H1 (cell line): ENCODE results near the gene ERAS. TPM values are rescaled to one million over a fixed set of nuclear protein-coding genes. Genes with fewer than 3 reads are reported as not detected.
"Not testable (repeated sequence)": the region's sequence is repeated elsewhere in the genome, so short reads cannot be mapped to it uniquely, and the experiment has no call there.

Experiments
- CTCF ChIA-PET: fragments of 300-600 bp; sonication (Branson Sonifier 250); formaldehyde crosslinking; loops from one replicate; lab custom pipeline; 2021; ENCODE audit not compliant: partially characterized antibody; lab: Charles Lee
- POLR2A ChIA-PET: fragments of 300-600 bp; sonication (Branson Sonifier 250); formaldehyde crosslinking; loops from one replicate; lab custom pipeline; 2021; ENCODE audit warnings: inconsistent platforms; ENCODE audit not compliant: partially characterized antibody; lab: Charles Lee
- DNase-seq, 2 experiments: peaks; one replicate each; pipeline versions ENCODE4 v3.0.0 to v3.0.0-alpha.2; 2010 to 2022; ENCODE audit warnings: low spot score in 2 of 2, low read depth in 1 of 2, mixed read lengths in 1 of 2
- FAIRE-seq: peaks from 2 replicates; lab custom pipeline; 2011; peaks lifted over from hg19 to GRCh38; lab: Jason Lieb, UNC
- H2AFZ ChIP-seq: 2 replicates; pipeline ENCODE4 v1.8.1; 2012; ENCODE audit warnings: low read length, inconsistent platforms
- H2AK5ac ChIP-seq: 2 replicates; pipeline ENCODE4 v1.6.1; 2013; ENCODE audit warnings: low read depth, low read length
- H2BK120ac ChIP-seq: replicated peaks from 2 replicates; pipeline ENCODE3; 2013; ENCODE audit warnings: low read depth, low read length, inconsistent platforms
- H2BK12ac ChIP-seq: 2 replicates; pipeline ENCODE4 v1.6.1; 2013; ENCODE audit warnings: low read depth, low read length
- H2BK15ac ChIP-seq: 2 replicates; pipeline ENCODE4 v1.6.1; 2013; ENCODE audit warnings: low read length
- H2BK20ac ChIP-seq: 2 replicates; pipeline ENCODE4 v1.6.1; 2013; ENCODE audit warnings: low read length
- H2BK5ac ChIP-seq: 2 replicates; pipeline ENCODE4 v1.6.1; 2013; ENCODE audit warnings: low read depth, low read length
- H3K14ac ChIP-seq: 2 replicates; pipeline ENCODE4 v1.6.1; 2013; ENCODE audit warnings: inconsistent platforms; ENCODE audit not compliant: insufficient read length
- H3K18ac ChIP-seq: 2 replicates; pipeline ENCODE4 v1.6.1; 2013; ENCODE audit warnings: low read length; ENCODE audit errors: extremely low read depth
- H3K23ac ChIP-seq: 2 replicates; pipeline ENCODE4 v1.6.1; 2013; ENCODE audit warnings: inconsistent platforms; ENCODE audit not compliant: insufficient read length
- H3K23me2 ChIP-seq: 2 replicates; pipeline ENCODE4 v1.6.1; 2013; ENCODE audit warnings: low read depth, low read length
- H3K27ac ChIP-seq: 2 replicates; pipeline ENCODE4 v1.6.1; 2011; ENCODE audit warnings: low read depth, low read length, inconsistent platforms
- H3K27me3 ChIP-seq, 4 experiments: replicated peaks in 1 of 4; 1 replicate in 1 of 4; 2 replicates in 3 of 4; pipeline versions ENCODE4 v1.6.1 to v1.8.1; 2011 to 2013; ENCODE audit warnings: low read length in 3 of 4, mild to moderate bottlenecking in 3 of 4, inconsistent platforms in 2 of 4, mixed read lengths in 2 of 4, moderate library complexity in 1 of 4; ENCODE audit not compliant: control insufficient read depth in 3 of 4, insufficient read depth in 3 of 4; ENCODE audit errors: extremely low read depth in 1 of 4
- H3K36me3 ChIP-seq, 4 experiments: 2 replicates each; pipeline versions ENCODE4 v1.6.1 to v1.8.1; 2011 to 2013; ENCODE audit warnings: mild to moderate bottlenecking in 4 of 4, low read length in 3 of 4, moderate library complexity in 2 of 4, control low read depth in 1 of 4, inconsistent platforms in 1 of 4; ENCODE audit not compliant: insufficient read depth in 4 of 4, control insufficient read depth in 2 of 4
- H3K4ac ChIP-seq: replicated peaks from 2 replicates; pipeline ENCODE3; 2013; ENCODE audit warnings: low read length, low read depth, mixed read lengths, inconsistent platforms; ENCODE audit not compliant: insufficient read length
- H3K4me1 ChIP-seq, 4 experiments: replicated peaks in 1 of 4; 1 replicate in 1 of 4; 2 replicates in 3 of 4; pipeline versions ENCODE4 v1.6.1 to v1.8.1; 2011 to 2013; ENCODE audit warnings: low read length in 3 of 4, inconsistent platforms in 2 of 4, mixed read lengths in 1 of 4; ENCODE audit not compliant: insufficient read depth in 4 of 4, control insufficient read depth in 3 of 4
- H3K4me2 ChIP-seq, 2 experiments: 2 replicates each; pipeline versions ENCODE4 v1.6.1 to v1.8.1; 2011 to 2013; ENCODE audit warnings: low read depth in 2 of 2, low read length in 2 of 2, control low read depth in 1 of 2, inconsistent platforms in 1 of 2, mild to moderate bottlenecking in 1 of 2; ENCODE audit not compliant: insufficient read depth in 1 of 2
- H3K4me3 ChIP-seq, 4 experiments: fragments of 200-600, 300-600 bp in 1 of 4; sonication (generic), shearing (Covaris generic), sonication (Bioruptor Twin) in 1 of 4; 2 replicates each; pipeline versions ENCODE4 v1.5.1 to v1.8.1; 2011 to 2016; ENCODE audit warnings: low read length in 4 of 4, low read depth in 3 of 4, control low read depth in 2 of 4, inconsistent platforms in 2 of 4, mild to moderate bottlenecking in 2 of 4, mixed read lengths in 1 of 4, moderate library complexity in 1 of 4; ENCODE audit not compliant: insufficient read depth in 2 of 4; ENCODE audit errors: extremely low read depth in 1 of 4
- H3K56ac ChIP-seq: replicated peaks from 2 replicates; pipeline ENCODE3; 2013; ENCODE audit warnings: low read depth, mild to moderate bottlenecking, mixed read lengths, low read length, inconsistent platforms; ENCODE audit not compliant: insufficient read length
- H3K79me1 ChIP-seq: 2 replicates; pipeline ENCODE4 v1.6.1; 2013; ENCODE audit warnings: low read depth, low read length, control low read depth
- H3K79me2 ChIP-seq, 2 experiments: 2 replicates each; pipeline versions ENCODE4 v1.6.1 to v1.8.1; 2012 to 2013; ENCODE audit warnings: low read length in 2 of 2, mild to moderate bottlenecking in 2 of 2, inconsistent platforms in 1 of 2; ENCODE audit not compliant: insufficient read depth in 2 of 2, control insufficient read depth in 1 of 2
- H3K9ac ChIP-seq, 4 experiments: replicated peaks in 1 of 4; 1 replicate in 1 of 4; 2 replicates in 3 of 4; pipeline versions ENCODE4 v1.6.1 to v1.8.1; 2011 to 2013; ENCODE audit warnings: low read depth in 3 of 4, low read length in 3 of 4, control low read depth in 2 of 4, mild to moderate bottlenecking in 2 of 4, moderate library complexity in 2 of 4, inconsistent platforms in 1 of 4; ENCODE audit errors: extremely low read depth in 1 of 4
- H3K9me3 ChIP-seq, 2 experiments: 2 replicates each; pipeline versions ENCODE4 v1.6.1 to v1.8.1; 2012 to 2013; ENCODE audit warnings: mild to moderate bottlenecking in 2 of 2, moderate library complexity in 2 of 2, control low read depth in 1 of 2, inconsistent platforms in 1 of 2, low read depth in 1 of 2, low read length in 1 of 2, mixed read lengths in 1 of 2; ENCODE audit not compliant: insufficient read depth in 2 of 2
- H4K20me1 ChIP-seq, 2 experiments: replicated peaks in 1 of 2; 2 replicates each; pipeline versions ENCODE3 to v1.8.1; 2011 to 2013; ENCODE audit warnings: inconsistent platforms in 2 of 2, low read length in 2 of 2, mild to moderate bottlenecking in 1 of 2; ENCODE audit not compliant: insufficient read depth in 2 of 2, control insufficient read depth in 1 of 2
- H4K5ac ChIP-seq: 2 replicates; pipeline ENCODE4 v1.6.1; 2013; ENCODE audit warnings: low read length, low read depth, mixed read lengths, inconsistent platforms; ENCODE audit not compliant: insufficient read length
- H4K8ac ChIP-seq: 2 replicates; pipeline ENCODE4 v1.8.0; 2013; ENCODE audit warnings: mild to moderate bottlenecking, moderate library complexity, low read length, inconsistent platforms; ENCODE audit not compliant: insufficient read depth; ENCODE audit errors: extremely low read depth
- H4K91ac ChIP-seq: replicated peaks from 2 replicates; pipeline ENCODE3; 2013; ENCODE audit warnings: low read length, mixed read lengths, inconsistent platforms; ENCODE audit not compliant: insufficient read length
- WGBS, 2 experiments: shearing (Covaris generic) in 1 of 2; methylation state at CpG; one replicate each; pipeline versions ENCODE4 v1.1.6 to v1.1.7; 2013 to 2015; ENCODE audit warnings: low lambda C conversion rate in 2 of 2, mixed read lengths in 2 of 2, inconsistent platforms in 1 of 2, low coverage in 1 of 2, missing lambda C conversion rate in 1 of 2; ENCODE audit not compliant: insufficient replicate concordance in 2 of 2, insufficient coverage in 1 of 2, insufficient read length in 1 of 2; ENCODE audit errors: extremely low coverage in 1 of 2, missing lambda C conversion rate in 1 of 2; 5-methylcytosine and 5-hydroxymethylcytosine counted together
- polyA plus RNA-seq, 7 experiments: library from polyadenylated mRNA; depleted of rRNA in 3 of 7; stranded (reverse) in 5 of 7; unstranded in 2 of 7; fragments of >200 nt in 5 of 7; fragments of 200-250 nt in 2 of 7; gene quantifications; 1 replicate in 5 of 7; 2 replicates in 1 of 7; 4 replicates in 1 of 7; pipeline versions ENCODE4 v1.2.1 to v1.2.3, GENCODE V29; 2011 to 2013; ENCODE audit warnings: missing spikeins in 2 of 7, mixed read lengths in 2 of 7
- total RNA-seq: library from RNA; stranded (reverse); fragmentation: NEBNext Ultra II Directional; extraction: Animal tissue kit (Norgen Biotek cat#: 25700); gene quantifications from 2 replicates; pipeline ENCODE4 v1.2.1, GENCODE V29; 2021

ERAS gene
- total and polyA plus RNA-seq, 2 of the 8 experiments (the other 6 are each of a cell fraction or from before 2014, with no cell fraction given): 0.70 TPM; not detected in 1

DNA sequence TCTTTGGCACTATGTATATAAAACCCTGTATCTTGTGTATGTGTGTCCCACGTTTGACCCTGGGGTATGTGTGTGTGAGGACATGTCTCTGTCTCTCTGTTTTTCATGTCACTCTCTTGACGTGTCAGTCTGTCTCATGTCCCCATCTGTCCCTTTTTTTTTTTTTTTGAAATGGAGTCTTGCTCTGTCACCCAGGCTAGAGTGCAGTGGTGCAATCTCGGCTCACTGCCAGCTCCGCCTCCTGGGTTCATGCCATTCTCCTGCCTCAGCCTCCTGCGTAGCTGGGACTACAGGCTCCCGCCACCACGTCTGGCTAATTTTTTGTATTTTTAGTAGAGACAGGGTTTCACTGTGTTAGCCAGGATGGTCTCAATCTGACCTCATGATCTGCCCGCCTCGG, 6.9 kb upstream of the ERAS start:
- no CpG with 5 or more reads among the region's 9 CpGs for WGBS, 2 experiments
- H3K56ac ChIP-seq, H3K79me2 ChIP-seq, H3K27me3 ChIP-seq, H3K18ac ChIP-seq, H3K4ac ChIP-seq, H4K5ac ChIP-seq, H2AK5ac ChIP-seq, H3K14ac ChIP-seq, H2AFZ ChIP-seq, H3K4me1 ChIP-seq, H3K23me2 ChIP-seq, H4K91ac ChIP-seq, H4K8ac ChIP-seq, FAIRE-seq, H3K4me2 ChIP-seq, H3K23ac ChIP-seq, H2BK120ac ChIP-seq, H3K4me3 ChIP-seq, H3K79me1 ChIP-seq, H2BK15ac ChIP-seq, H3K9me3 ChIP-seq, H3K27ac ChIP-seq, H3K9ac ChIP-seq, H2BK5ac ChIP-seq, H2BK20ac ChIP-seq, H4K20me1 ChIP-seq, DNase-seq, POLR2A ChIA-PET, H2BK12ac ChIP-seq: not testable (repeated sequence)
- H3K36me3 ChIP-seq: peaks cover 0 to 12% (median 6%) of the 10 kb centered on the region in 4 experiments; a peak in 5 of 8 replicates
- CTCF ChIA-PET: interaction anchor here (0.6 kb wide), 1 partner anchor 133 kb away, joined by 3 read pairs; no protein-coding TSS in a partner anchor
